GM20000 (cell line): Measurements from ENCODE around the gene ATP2C1.

Experiments used
- DNase-seq: peaks from one replicate; pipeline ENCODE4 v3.0.0; 2012; ENCODE audit warnings: low spot score
- CTCF ChIP-seq: IDR thresholded peaks from 2 replicates; pipeline ENCODE4 v1.5.1; 2012; ENCODE audit warnings: mild to moderate bottlenecking, control low read depth; ENCODE audit errors: extremely low read depth, missing control alignments

The ATP2C1 gene

GRCh38 chr3:130906374-130906995 lies 12.6 kb downstream of the ATP2C1 start:
- DNase-seq: no peak
- no peak for TF ChIP-seq CTCF

- no peak for DNase-seq
- no peak for TF ChIP-seq CTCF
Measured at GRCh38 chr3:130907500-130907899, 13.6 kb downstream of the ATP2C1 start.

- TF ChIP-seq CTCF: no peak
- no peak for DNase-seq
Measured at GRCh38 chr3:130907966-130908365, 14.1 kb downstream of the ATP2C1 start.

- TF ChIP-seq CTCF: no peak
- no peak for DNase-seq
Measured at GRCh38 chr3:130915567-130916292, 21.8 kb downstream of the ATP2C1 start.

GRCh38 chr3:130916507-130917167 lies 22.8 kb downstream of the ATP2C1 start:
- peak; percentile 11 for DNase-seq
- no peak for TF ChIP-seq CTCF

- no peak for TF ChIP-seq CTCF
- DNase-seq: no peak
Measured at GRCh38 chr3:130918328-130918727, 24.4 kb downstream of the ATP2C1 start.

GRCh38 chr3:130925628-130926027 lies 31.7 kb downstream of the ATP2C1 start:
- TF ChIP-seq CTCF: no peak
- no peak for DNase-seq
